ENCODE measurements around the gene CLEC10A. TPM values are rescaled to one million over a fixed set of nuclear protein-coding genes. Genes with fewer than 3 reads are reported as not detected.

CLEC10A gene
- total and polyA plus RNA-seq, 10 of the 15 experiments (the other 5 are each of a cell fraction or from before 2014, with no cell fraction given) = not detected

GRCh38 chr17:7097940-7098339, 17.9 kb upstream of the CLEC10A start (continued):
- TF ChIP-seq BCLAF1 (IDR thresholded peaks at IDR 0.05) (no peak), SMC3 (IDR thresholded peaks at IDR 0.05; ENCODE audit: borderline replicate concordance, low read length) (no peak), ZNF207 (IDR thresholded peaks at IDR 0.05; ENCODE audit: borderline replicate concordance) (no peak), POLR2A (IDR thresholded peaks at IDR 0.05; ENCODE audit: low read depth, low read length) (no peak), GABPA (IDR thresholded peaks at IDR 0.05; ENCODE audit: low read depth) (no peak), BMI1 (IDR thresholded peaks at IDR 0.05; ENCODE audit: borderline replicate concordance) (no peak), E2F8 (IDR thresholded peaks at IDR 0.05; ENCODE audit: low read depth, partially characterized antibody) (no peak), SRF (IDR thresholded peaks at IDR 0.05; ENCODE audit: low read depth in 2 of 2, low read length in 2 of 2) (no peak)
